Nephron progenitor cell (in vitro differentiated cells): ENCODE results near the gene NPBWR2.

Experiments
- DNase-seq: peaks from one replicate; pipeline ENCODE4 v3.0.0; 2021
- H3K27ac Mint-ChIP-seq: 2 replicates; pipeline ENCODE4 v1.8.0; 2021; ENCODE audit warnings: mild to moderate bottlenecking, moderate library complexity, mixed read lengths
- H3K27me3 Mint-ChIP-seq: 2 replicates; pipeline ENCODE4 v1.8.0; 2021; ENCODE audit warnings: mild to moderate bottlenecking, low read depth, mixed read lengths; ENCODE audit not compliant: poor library complexity
- H3K36me3 Mint-ChIP-seq: 2 replicates; pipeline ENCODE4 v1.8.0; 2021; ENCODE audit warnings: low read depth, mixed read lengths
- H3K4me1 Mint-ChIP-seq: 2 replicates; pipeline ENCODE4 v1.8.0; 2021; ENCODE audit warnings: mixed read lengths
- H3K4me3 Mint-ChIP-seq: 2 replicates; pipeline ENCODE4 v1.8.0; 2021; ENCODE audit warnings: mild to moderate bottlenecking, moderate library complexity, mixed read lengths
- H3K9me3 Mint-ChIP-seq: 2 replicates; pipeline ENCODE4 v1.8.0; 2021; ENCODE audit warnings: mild to moderate bottlenecking, moderate library complexity, mixed read lengths
- TF ChIP-seq, protein P1 (sequence below): fragments of 200-600 bp; sonication (generic); IDR thresholded peaks from 2 replicates; pipeline ENCODE4 v1.5.0; 2021; ENCODE audit warnings: antibody characterized with exemption

NPBWR2 gene

DNA sequence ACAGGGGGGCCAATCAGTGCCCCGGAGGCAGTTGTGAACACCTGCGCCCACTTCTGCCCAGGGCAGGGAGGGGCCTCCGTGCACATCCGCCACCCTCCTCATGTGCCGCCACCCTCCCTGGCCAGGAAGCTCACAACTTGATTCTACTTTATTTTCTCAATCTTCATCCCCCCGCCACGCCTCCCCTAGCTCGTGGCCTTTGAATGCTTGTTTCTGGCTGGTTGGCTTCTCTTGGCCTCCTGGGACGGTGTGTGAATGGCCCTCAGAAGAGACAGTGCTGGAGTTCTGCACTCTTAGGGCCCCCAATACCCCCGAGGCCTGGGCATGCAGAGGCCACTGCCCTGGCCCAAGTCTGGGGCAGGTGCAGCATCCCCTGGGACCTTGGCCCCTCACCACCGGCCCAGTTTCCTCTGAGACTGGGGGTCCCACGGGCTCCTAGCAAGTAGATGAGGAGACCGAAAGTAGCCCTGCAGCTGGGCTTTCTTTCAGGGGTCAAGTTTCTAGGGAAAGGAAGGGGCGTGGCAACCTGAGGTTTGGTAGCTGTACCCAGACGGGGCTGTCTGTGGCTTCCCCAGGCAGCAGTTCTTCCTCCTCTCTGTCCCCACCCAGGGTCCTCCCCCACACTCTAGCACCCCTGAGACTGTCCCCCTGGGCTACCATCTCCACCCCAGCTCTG lies 29.4 kb downstream of the NPBWR2 start:
- no peak overlapping the region for H3K4me3 Mint-ChIP-seq
- TF ChIP-seq, protein P1, sequence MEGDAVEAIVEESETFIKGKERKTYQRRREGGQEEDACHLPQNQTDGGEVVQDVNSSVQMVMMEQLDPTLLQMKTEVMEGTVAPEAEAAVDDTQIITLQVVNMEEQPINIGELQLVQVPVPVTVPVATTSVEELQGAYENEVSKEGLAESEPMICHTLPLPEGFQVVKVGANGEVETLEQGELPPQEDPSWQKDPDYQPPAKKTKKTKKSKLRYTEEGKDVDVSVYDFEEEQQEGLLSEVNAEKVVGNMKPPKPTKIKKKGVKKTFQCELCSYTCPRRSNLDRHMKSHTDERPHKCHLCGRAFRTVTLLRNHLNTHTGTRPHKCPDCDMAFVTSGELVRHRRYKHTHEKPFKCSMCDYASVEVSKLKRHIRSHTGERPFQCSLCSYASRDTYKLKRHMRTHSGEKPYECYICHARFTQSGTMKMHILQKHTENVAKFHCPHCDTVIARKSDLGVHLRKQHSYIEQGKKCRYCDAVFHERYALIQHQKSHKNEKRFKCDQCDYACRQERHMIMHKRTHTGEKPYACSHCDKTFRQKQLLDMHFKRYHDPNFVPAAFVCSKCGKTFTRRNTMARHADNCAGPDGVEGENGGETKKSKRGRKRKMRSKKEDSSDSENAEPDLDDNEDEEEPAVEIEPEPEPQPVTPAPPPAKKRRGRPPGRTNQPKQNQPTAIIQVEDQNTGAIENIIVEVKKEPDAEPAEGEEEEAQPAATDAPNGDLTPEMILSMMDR: no peak
- H3K9me3 Mint-ChIP-seq: no peaks in the 10 kb centered on the region
- no peaks in the 10 kb centered on the region for H3K36me3 Mint-ChIP-seq
- peaks cover 24% of the 10 kb centered on the region for H3K27me3 Mint-ChIP-seq
- peaks cover 34% of the 10 kb centered on the region for H3K4me1 Mint-ChIP-seq
- H3K27ac Mint-ChIP-seq: no peak overlapping the region
- no peak for DNase-seq

DNA sequence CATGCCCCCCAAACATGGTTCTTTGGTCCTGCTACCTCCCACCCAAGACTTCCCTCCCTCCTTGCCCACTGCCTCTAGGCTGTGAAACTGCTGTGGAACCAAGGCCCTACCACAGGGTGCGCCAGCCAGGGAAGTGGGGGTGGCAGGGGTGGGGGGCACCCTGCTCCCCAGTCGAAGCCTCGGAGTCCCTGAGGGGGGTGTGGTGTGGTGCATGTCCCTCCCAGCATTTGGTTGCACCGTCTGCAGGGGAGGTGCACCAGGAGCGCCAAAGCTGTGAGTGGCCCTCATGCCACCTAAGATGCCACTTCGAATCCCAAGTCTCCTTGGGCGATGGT lies 29.9 kb downstream of the NPBWR2 start:
- peaks cover 19% of the 10 kb centered on the region for H3K27me3 Mint-ChIP-seq
- TF ChIP-seq, protein P1: no peak
- no peak overlapping the region for H3K27ac Mint-ChIP-seq
- H3K4me1 Mint-ChIP-seq: peaks cover 31% of the 10 kb centered on the region
- DNase-seq: no peak
- no peaks in the 10 kb centered on the region for H3K9me3 Mint-ChIP-seq
- H3K4me3 Mint-ChIP-seq: no peak overlapping the region
- no peaks in the 10 kb centered on the region for H3K36me3 Mint-ChIP-seq

DNA sequence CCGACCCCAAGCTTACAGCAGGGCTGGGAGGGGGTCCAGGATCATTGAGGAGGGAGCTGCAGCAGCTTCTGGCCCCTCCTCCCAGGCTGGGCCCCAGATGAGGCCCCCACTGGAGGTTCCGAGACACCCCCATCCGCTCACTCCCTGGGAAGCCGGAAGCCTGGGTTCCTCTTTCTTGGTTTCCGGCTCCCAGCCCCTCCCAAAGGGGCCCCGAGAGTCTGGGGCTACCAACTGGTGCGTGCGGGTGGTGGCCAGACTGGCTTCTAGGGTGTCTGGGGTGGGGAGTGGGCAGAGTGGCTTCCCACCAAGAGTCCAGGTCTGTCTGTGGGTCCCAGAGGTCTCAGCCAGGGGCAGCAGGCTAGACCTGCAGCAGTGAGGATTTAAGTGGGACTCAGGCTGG lies 30.3 kb downstream of the NPBWR2 start:
- TF ChIP-seq, protein P1: no peak
- no peak overlapping the region for H3K4me3 Mint-ChIP-seq
- H3K27me3 Mint-ChIP-seq: peaks cover 15% of the 10 kb centered on the region
- no peak for DNase-seq
- no peaks in the 10 kb centered on the region for H3K36me3 Mint-ChIP-seq
- no peak overlapping the region for H3K27ac Mint-ChIP-seq
- H3K4me1 Mint-ChIP-seq: peaks cover 27% of the 10 kb centered on the region
- H3K9me3 Mint-ChIP-seq: no peaks in the 10 kb centered on the region

DNA sequence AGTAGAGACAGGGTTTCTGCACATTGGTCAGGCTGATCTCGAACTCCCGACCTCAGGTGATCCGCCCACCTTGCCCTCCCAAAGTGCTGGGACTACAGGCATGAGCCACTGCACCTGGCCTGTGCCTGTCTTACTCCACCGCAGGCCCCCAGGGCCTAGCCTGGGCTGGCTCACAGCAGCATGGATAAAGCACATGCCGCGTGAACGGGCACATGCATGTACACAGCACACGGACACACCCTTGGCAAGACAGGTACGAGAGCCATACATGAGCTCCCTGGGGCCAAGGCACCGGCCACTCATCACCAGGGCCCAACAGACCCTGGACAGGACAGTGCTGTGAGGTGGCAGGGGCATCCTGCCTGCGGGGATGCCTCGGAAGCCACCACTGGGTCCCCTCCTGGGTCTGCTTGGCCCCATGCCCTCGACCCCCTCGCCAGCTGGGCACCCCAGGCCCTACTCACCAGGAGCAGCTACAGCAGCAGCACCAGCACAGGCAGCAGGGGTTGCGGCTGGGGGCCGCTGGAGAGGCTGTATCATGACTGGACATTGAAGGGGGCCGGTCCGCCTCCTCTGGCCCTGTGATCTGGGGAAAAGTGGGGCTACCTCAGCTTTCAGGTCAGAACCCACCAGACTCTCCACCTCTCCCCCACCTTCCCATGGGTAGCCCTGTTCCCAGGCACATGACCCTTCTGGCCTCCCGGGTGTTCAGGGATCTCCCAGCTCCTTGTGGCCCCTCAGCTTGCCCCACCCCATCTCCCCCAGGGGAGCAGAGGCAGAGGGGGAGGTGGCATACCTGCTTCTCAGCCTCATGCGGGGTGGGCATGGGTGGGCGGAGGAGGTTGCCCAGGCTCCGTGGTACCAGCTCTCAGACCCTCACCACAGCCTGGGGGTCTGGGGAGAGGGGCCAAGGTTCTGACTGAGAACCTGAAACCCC lies 31.0 kb downstream of the NPBWR2 start:
- Mint-ChIP-seq H3K27ac (no peak overlapping the region), H3K4me3 (no peak overlapping the region), H3K4me1 (peaks cover 21% of the 10 kb centered on the region), H3K36me3 (no peaks in the 10 kb centered on the region), H3K9me3 (no peaks in the 10 kb centered on the region), H3K27me3 (peaks cover 7% of the 10 kb centered on the region)
- DNase-seq: no peak
- TF ChIP-seq, protein P1: no peak

DNA sequence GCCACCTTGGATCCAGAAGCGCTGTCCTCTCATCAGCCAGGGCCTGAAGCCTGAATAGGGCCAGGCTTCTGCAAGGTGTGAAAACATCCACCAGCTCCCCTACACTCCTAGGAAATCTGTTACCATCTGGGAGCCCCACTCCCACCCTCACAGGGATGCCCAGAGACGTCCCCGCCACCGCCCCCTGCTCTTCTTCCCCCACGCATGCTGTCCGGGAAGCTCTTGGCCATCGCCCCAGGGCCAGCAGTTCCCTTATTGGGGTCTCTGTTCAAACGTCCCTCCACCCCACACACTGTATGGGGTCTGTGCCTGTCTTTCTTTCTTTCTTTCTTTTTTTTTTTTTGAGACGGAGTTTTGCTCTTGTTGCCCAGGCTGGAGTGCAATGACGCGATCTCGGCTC lies 31.8 kb downstream of the NPBWR2 start:
- TF ChIP-seq, protein P1: no peak
- Mint-ChIP-seq H3K27me3 (no peaks in the 10 kb centered on the region), H3K4me1 (peaks cover 17% of the 10 kb centered on the region), H3K27ac (no peak overlapping the region), H3K4me3 (no peak overlapping the region), H3K36me3 (no peaks in the 10 kb centered on the region), H3K9me3 (no peaks in the 10 kb centered on the region)
- DNase-seq: no peak
